CD14-positive monocyte (primary cell): ENCODE measurements around the gene FAP. TPM values are rescaled to one million over a fixed set of nuclear protein-coding genes. Genes with fewer than 3 reads are reported as not detected.

Experiments
- DNase-seq, 3 donors: peaks; one replicate each; pipeline ENCODE4 v3.0.0-alpha.2; 2011 to 2022
- H2AFZ ChIP-seq: 2 replicates; pipeline ENCODE4 v1.6.0; 2012; ENCODE audit warnings: mild to moderate bottlenecking, low read depth, low read length, inconsistent platforms; ENCODE audit not compliant: insufficient read depth, poor library complexity, severe bottlenecking
- H3K27ac ChIP-seq, 2 donors: 1 replicate in 1 of 2; 2 replicates in 1 of 2; pipeline ENCODE4 v1.5.1; 2012 to 2013; ENCODE audit warnings: low read length in 2 of 2, control low read depth in 1 of 2, inconsistent platforms in 1 of 2, low read depth in 1 of 2, mild to moderate bottlenecking in 1 of 2
- H3K27me3 ChIP-seq, 2 donors: one replicate each; pipeline versions ENCODE4 v1.6.0 to v1.6.1; 2011 to 2013; ENCODE audit warnings: low read length in 2 of 2; ENCODE audit not compliant: control insufficient read depth in 2 of 2, insufficient read depth in 2 of 2
- H3K36me3 ChIP-seq, 2 donors: replicated peaks in 1 of 2; 1 replicate in 1 of 2; 2 replicates in 1 of 2; pipeline versions ENCODE4 v1.5.1 to v1.6.1; 2012 to 2013; ENCODE audit warnings: low read length in 2 of 2, control low read depth in 1 of 2, inconsistent platforms in 1 of 2, mild to moderate bottlenecking in 1 of 2; ENCODE audit not compliant: insufficient read depth in 2 of 2, control insufficient read depth in 1 of 2
- H3K4me1 ChIP-seq, 2 donors: 1 replicate in 1 of 2; 2 replicates in 1 of 2; pipeline versions ENCODE4 v1.5.1 to v1.6.1; 2012 to 2013; ENCODE audit warnings: low read length in 2 of 2, control low read depth in 1 of 2, inconsistent platforms in 1 of 2, mild to moderate bottlenecking in 1 of 2, moderate library complexity in 1 of 2; ENCODE audit not compliant: insufficient read depth in 2 of 2, control insufficient read depth in 1 of 2
- H3K4me2 ChIP-seq: replicated peaks from 2 replicates; pipeline ENCODE3; 2012; ENCODE audit warnings: low read length, moderate library complexity, mild to moderate bottlenecking; ENCODE audit not compliant: poor library complexity, severe bottlenecking; ENCODE audit errors: extremely low read depth
- H3K4me3 ChIP-seq, 3 experiments: fragments of 200-600 bp in 1 of 3; sonication (generic) in 1 of 3; replicated peaks in 1 of 3; 1 replicate in 2 of 3; 2 replicates in 1 of 3; pipeline ENCODE4 v1.5.1; 2011 to 2013; ENCODE audit warnings: low read length in 3 of 3, mild to moderate bottlenecking in 3 of 3, control low read depth in 2 of 3, low read depth in 2 of 3, inconsistent platforms in 1 of 3, moderate library complexity in 1 of 3
- H3K79me2 ChIP-seq: 2 replicates; pipeline ENCODE4 v1.6.0; 2012; ENCODE audit warnings: mild to moderate bottlenecking, control low read depth, inconsistent platforms, low read length, moderate library complexity; ENCODE audit not compliant: insufficient read depth
- H3K9ac ChIP-seq: 2 replicates; pipeline ENCODE4 v1.6.0; 2017; ENCODE audit warnings: low read length, mild to moderate bottlenecking; ENCODE audit not compliant: insufficient read depth, poor library complexity, severe bottlenecking
- H3K9me3 ChIP-seq, 2 donors: replicated peaks in 1 of 2; 1 replicate in 1 of 2; 2 replicates in 1 of 2; pipeline versions ENCODE4 v1.5.1 to v1.6.1; 2012 to 2013; ENCODE audit warnings: low read length in 2 of 2, control low read depth in 1 of 2; ENCODE audit not compliant: control insufficient read depth in 1 of 2, insufficient read depth in 1 of 2
- H4K20me1 ChIP-seq: 2 replicates; pipeline ENCODE4 v1.6.0; 2012; ENCODE audit warnings: mild to moderate bottlenecking, low read length, control low read depth, moderate library complexity; ENCODE audit not compliant: insufficient read depth
- H3K27ac Mint-ChIP-seq, 7 donors: one replicate each; pipeline ENCODE4 v1.8.0; 2020; ENCODE audit warnings: mild to moderate bottlenecking in 7 of 7, mixed read lengths in 7 of 7, moderate library complexity in 6 of 7, inconsistent platforms in 2 of 7
- H3K27me3 Mint-ChIP-seq, 3 donors: one replicate each; pipeline ENCODE4 v1.8.0; 2021 to 2022; ENCODE audit warnings: low read depth in 3 of 3, mild to moderate bottlenecking in 3 of 3, mixed read lengths in 3 of 3, moderate library complexity in 3 of 3, inconsistent platforms in 1 of 3
- H3K36me3 Mint-ChIP-seq, 2 donors: one replicate each; pipeline ENCODE4 v1.8.0; 2020; ENCODE audit warnings: mixed read lengths in 2 of 2, inconsistent platforms in 1 of 2, mild to moderate bottlenecking in 1 of 2
- H3K4me1 Mint-ChIP-seq: one replicate; pipeline ENCODE4 v1.8.0; 2020; ENCODE audit warnings: mild to moderate bottlenecking, mixed read lengths
- H3K4me3 Mint-ChIP-seq, 2 donors: one replicate each; pipeline ENCODE4 v1.8.0; 2020; ENCODE audit warnings: mild to moderate bottlenecking in 2 of 2, mixed read lengths in 2 of 2, moderate library complexity in 1 of 2
- H3K9me3 Mint-ChIP-seq, 7 donors: one replicate each; pipeline ENCODE4 v1.8.0; 2020 to 2022; ENCODE audit warnings: mixed read lengths in 7 of 7, mild to moderate bottlenecking in 6 of 7, moderate library complexity in 6 of 7, inconsistent platforms in 2 of 7
- WGBS: methylation state at CpG from one replicate; pipeline ENCODE4 v1.1.5; 2013; ENCODE audit warnings: missing lambda C conversion rate; ENCODE audit not compliant: insufficient coverage; 5-methylcytosine and 5-hydroxymethylcytosine counted together
- intact Hi-C, 2 donors: fragments of 100-400 bp; cut with micrococcal nuclease; formaldehyde crosslinking; loops; one replicate each; pipeline versions ENCODE4 v1.15.0 to v1.15.1; 2023
- polyA plus RNA-seq, 3 donors: library from polyadenylated mRNA; depleted of rRNA in 1 of 3; unstranded in 2 of 3; stranded (reverse) in 1 of 3; fragments of 300-500 nt in 2 of 3; fragments of >200 nt in 1 of 3; fragmentation: Illumina TruSeq in 2 of 3; gene quantifications; 1 replicate in 2 of 3; 2 replicates in 1 of 3; pipeline ENCODE4 v1.2.3, GENCODE V29; 2012 to 2021
- TF ChIP-seq, protein P1 (sequence below): fragments of 200-600 bp; IDR thresholded peaks from one replicate; pipeline ENCODE4 v1.8.0; 2022; ENCODE audit warnings: antibody characterized with exemption, mild to moderate bottlenecking

Gene FAP
- polyA plus RNA-seq, 3 donors: not detected

DNA sequence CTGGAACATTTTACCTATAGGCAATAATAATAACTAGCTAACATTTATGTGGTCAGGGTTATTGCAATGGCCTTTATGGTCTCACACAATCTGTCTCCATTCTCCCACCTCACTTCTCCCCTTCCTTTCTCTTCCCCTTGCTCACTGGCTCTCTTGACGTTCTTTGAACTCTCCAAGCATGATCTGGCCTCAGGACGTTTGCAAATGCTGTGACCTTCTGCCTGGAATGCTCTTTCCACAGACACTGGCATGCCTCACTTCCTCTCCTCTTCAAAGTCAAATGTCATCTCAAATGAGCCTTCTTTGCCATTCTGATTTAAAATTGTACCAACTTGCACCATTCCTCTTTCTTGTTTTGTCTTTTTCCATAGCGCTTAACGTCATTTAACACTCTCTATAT is 65.9 kb downstream of the FAP start:
- Histone ChIP-seq H3K27me3 (no peaks in the 10 kb centered on the region), H3K79me2 (no peaks in the 10 kb centered on the region), H2AFZ (no peak overlapping the region), H3K9ac (no peak overlapping the region), H3K4me3 (no peak overlapping the region), H4K20me1 (no peaks in the 10 kb centered on the region), H3K4me1 (no peaks in the 10 kb centered on the region), H3K4me2 (no peak overlapping the region), H3K9me3 (no peaks in the 10 kb centered on the region), H3K27ac (no peak overlapping the region), H3K36me3 (no peaks in the 10 kb centered on the region)
- no peak overlapping the region for H3K4me3 Mint-ChIP-seq
- no peaks in the 10 kb centered on the region for H3K27me3 Mint-ChIP-seq
- 93% methylated on average over 2 of the region's 4 CpGs for WGBS
- no peak overlapping the region for H3K27ac Mint-ChIP-seq
- no peaks in the 10 kb centered on the region for H3K4me1 Mint-ChIP-seq
- intact Hi-C loops: no loop called here
- DNase-seq: no peak
- H3K9me3 Mint-ChIP-seq: no peaks in the 10 kb centered on the region
- H3K36me3 Mint-ChIP-seq: no peaks in the 10 kb centered on the region
- TF ChIP-seq, protein P1, sequence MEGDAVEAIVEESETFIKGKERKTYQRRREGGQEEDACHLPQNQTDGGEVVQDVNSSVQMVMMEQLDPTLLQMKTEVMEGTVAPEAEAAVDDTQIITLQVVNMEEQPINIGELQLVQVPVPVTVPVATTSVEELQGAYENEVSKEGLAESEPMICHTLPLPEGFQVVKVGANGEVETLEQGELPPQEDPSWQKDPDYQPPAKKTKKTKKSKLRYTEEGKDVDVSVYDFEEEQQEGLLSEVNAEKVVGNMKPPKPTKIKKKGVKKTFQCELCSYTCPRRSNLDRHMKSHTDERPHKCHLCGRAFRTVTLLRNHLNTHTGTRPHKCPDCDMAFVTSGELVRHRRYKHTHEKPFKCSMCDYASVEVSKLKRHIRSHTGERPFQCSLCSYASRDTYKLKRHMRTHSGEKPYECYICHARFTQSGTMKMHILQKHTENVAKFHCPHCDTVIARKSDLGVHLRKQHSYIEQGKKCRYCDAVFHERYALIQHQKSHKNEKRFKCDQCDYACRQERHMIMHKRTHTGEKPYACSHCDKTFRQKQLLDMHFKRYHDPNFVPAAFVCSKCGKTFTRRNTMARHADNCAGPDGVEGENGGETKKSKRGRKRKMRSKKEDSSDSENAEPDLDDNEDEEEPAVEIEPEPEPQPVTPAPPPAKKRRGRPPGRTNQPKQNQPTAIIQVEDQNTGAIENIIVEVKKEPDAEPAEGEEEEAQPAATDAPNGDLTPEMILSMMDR: no peak

DNA sequence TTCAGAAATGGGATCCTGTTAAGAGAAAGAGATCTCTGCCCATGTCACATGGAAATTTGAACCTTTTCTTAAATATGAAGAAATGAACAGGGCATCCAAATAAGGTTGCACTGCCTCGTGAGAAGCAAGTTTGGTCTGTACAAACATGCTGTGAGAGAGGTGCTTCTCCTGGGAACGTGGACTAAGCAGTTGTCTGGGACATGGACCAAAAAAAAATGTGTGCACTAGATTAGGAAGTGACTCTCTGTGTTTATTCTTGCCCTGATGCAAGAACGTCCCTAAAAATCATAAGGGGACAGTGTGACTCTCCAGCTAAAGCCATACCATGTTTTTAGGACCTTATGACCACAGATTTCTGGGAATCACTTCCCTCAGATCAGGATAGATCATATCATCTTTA is 67.5 kb downstream of the FAP start:
- H3K4me3 Mint-ChIP-seq: no peak overlapping the region
- Histone ChIP-seq H3K4me3 (no peak overlapping the region), H3K4me2 (no peak overlapping the region), H3K79me2 (no peaks in the 10 kb centered on the region), H3K27me3 (peaks cover 0 to 2% of the 10 kb centered on the region in 2 donors), H3K9me3 (no peaks in the 10 kb centered on the region), H3K4me1 (no peaks in the 10 kb centered on the region), H3K36me3 (no peaks in the 10 kb centered on the region), H4K20me1 (no peaks in the 10 kb centered on the region), H2AFZ (no peak overlapping the region), H3K9ac (no peak overlapping the region), H3K27ac (no peak overlapping the region)
- TF ChIP-seq, protein P1: no peak
- no peaks in the 10 kb centered on the region for H3K4me1 Mint-ChIP-seq
- 74% methylated on average over 3 of the region's 3 CpGs for WGBS
- H3K27me3 Mint-ChIP-seq: no peaks in the 10 kb centered on the region
- H3K27ac Mint-ChIP-seq: no peak overlapping the region
- intact Hi-C loops: no loop called here
- H3K36me3 Mint-ChIP-seq: no peaks in the 10 kb centered on the region
- no peaks in the 10 kb centered on the region for H3K9me3 Mint-ChIP-seq
- DNase-seq: no peak
